Epithelial cell of esophagus (primary cell): ENCODE measurements around the gene CLDN6.

ENCODE experiments used
- DNase-seq: peaks from one replicate; pipeline ENCODE4 v3.0.0; 2010; ENCODE audit warnings: low read depth
- H3K4me3 ChIP-seq: 2 replicates; pipeline ENCODE4 v1.5.1; 2011; ENCODE audit warnings: mild to moderate bottlenecking, low read length, control low read depth
- CTCF ChIP-seq: IDR thresholded peaks from 2 replicates; pipeline ENCODE4 v1.5.1; 2011; ENCODE audit warnings: low read depth, mild to moderate bottlenecking, low read length, control low read depth, inconsistent platforms; ENCODE audit not compliant: insufficient read depth; ENCODE audit errors: missing control alignments

The CLDN6 gene

GRCh38 chr16:3017794-3018506, at the start of gene CLDN6:
Gene CLDN6 (minus strand): TSS chr16:3018183. CDS start chr16:3016021, 2,162 bp downstream.
- H3K4me3 ChIP-seq: no peak within 1 kb of the TSS
- DNase-seq: no peak
- TF ChIP-seq CTCF: peak; percentile 10

GRCh38 chr16:3066440-3066748, 48.4 kb upstream of the CLDN6 start:
- DNase-seq: no peak
- no peak for TF ChIP-seq CTCF
- no peak overlapping the region for H3K4me3 ChIP-seq

- H3K4me3 ChIP-seq: no peak overlapping the region
- no peak for TF ChIP-seq CTCF
- no peak for DNase-seq
Measured at GRCh38 chr16:3065742-3066439, 47.9 kb upstream of the CLDN6 start.

GRCh38 chr16:3065069-3065741, 47.2 kb upstream of the CLDN6 start, which contains the start of gene IL32:
Gene IL32 (plus strand): TSS chr16:3065640. CDS start chr16:3065812, 172 bp downstream.
- peak; percentile 78 for DNase-seq
- no peak for TF ChIP-seq CTCF
- H3K4me3 ChIP-seq: no peak within 1 kb of the TSS

- H3K4me3 ChIP-seq: no peak overlapping the region
- no peak for TF ChIP-seq CTCF
- no peak for DNase-seq
Measured at GRCh38 chr16:3063625-3064386, 45.8 kb upstream of the CLDN6 start.

- no peak for DNase-seq
- no peak overlapping the region for H3K4me3 ChIP-seq
- TF ChIP-seq CTCF: no peak
Measured at GRCh38 chr16:3062553-3062952, 44.6 kb upstream of the CLDN6 start.
